CD4-positive, alpha-beta T cell treated with Interleukin-4 for 1 hour (primary cell): ENCODE results near the gene FBXO22.
"Not testable (repeated sequence)": the region's sequence is repeated elsewhere in the genome, so short reads cannot be mapped to it uniquely, and the experiment has no call there.

Source experiments
- DNase-seq, 2 donors: peaks; one replicate each; pipeline ENCODE4 v3.0.0-alpha.2; 2020 to 2022

FBXO22 gene

DNA sequence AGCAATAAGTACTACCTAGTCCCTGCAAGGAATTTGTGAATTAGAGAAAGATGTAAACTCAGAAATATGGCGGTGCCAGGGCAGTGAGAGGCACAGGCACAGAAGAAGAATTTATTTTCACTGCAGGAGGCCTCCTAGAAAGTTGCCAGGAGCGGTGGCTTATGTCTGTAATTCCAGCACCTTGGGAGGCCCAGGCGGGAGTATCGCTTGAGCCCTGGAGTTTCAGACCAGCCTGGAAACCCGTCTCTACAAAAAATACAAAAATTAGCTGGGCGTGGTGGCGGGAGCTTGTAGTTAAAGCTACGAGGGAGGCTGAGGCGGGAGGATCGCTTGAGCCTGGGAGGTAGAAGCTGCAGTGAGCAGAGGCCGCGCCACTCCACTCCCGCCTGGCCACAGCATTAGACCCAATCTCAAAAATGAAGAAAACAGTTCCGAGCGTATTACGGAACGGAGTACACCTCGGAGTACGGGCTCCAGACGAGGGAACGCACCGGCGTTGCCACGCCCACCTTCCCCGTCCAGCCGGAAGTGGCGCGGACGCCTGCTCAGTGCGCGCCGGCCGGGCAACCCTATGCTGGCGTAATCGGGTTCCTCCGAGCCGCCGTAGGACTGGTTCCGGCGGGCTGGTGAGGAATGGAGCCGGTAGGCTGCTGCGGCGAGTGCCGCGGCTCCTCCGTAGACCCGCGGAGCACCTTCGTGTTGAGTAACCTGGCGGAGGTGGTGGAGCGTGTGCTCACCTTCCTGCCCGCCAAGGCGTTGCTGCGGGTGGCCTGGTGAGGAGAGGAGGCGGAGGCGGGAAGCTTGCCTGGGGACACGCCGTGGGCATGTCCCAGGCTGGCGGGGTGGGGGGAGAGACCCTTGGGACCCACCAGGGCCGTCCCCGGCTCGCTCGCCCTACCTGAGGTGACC, at the start of gene FBXO22:
TSS of gene FBXO22 (plus strand) at position 548 of the 909 bp plus-strand sequence. CDS start at position 634, 86 bp downstream.
- DNase-seq = peak; percentile 89

DNA sequence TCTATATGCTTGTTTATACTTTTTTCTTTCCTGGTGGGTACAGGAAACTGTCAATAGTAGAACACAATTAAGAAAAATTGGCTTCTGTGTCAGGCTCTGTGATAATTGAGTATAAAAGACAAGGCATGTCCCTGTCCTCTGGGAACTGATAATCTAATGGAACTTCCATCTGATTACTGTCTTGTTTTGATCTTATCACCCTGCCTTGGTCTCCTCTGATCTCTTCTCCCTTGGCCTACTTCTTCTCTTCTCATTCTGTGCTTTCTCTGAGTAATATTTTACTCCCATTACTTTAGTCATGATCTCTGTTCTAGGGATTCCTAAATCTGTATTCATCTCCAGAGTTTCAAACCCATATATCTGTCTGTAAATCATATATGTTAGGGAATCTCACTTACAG, 45.8 kb upstream of the FBXO22 start:
- DNase-seq = no peak

DNA sequence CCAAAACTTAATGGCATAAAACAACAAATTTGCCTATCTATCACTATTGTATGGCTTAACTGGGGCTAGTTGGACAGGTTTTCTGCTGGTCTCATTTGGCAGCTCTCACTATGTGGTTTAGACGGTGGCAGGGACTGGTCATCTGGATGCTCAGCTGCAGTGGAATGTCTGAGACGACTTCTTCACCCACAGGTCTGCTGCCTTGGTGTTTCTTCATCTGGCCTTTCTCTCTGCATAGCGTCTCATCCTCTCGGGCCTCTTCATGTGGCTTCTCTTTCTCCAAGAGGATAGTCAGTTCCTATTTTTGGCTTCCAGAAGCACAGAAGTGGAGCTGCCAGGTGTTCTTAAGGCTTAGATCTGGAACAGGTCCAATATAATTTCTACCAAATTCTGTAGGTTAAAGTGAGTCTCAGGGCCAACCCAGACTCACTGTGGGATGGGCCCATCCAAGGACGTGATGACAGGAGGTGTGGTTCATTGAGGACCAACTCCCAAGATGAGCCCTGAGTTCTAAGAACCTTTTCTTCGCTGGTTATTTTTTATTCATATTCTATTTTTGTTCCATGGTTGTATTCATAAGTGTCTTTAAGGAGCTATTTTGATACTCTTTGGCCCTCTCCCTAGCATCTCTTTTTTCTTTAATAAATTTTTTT, 41.8 kb upstream of the FBXO22 start:
- DNase-seq = no peak

DNA sequence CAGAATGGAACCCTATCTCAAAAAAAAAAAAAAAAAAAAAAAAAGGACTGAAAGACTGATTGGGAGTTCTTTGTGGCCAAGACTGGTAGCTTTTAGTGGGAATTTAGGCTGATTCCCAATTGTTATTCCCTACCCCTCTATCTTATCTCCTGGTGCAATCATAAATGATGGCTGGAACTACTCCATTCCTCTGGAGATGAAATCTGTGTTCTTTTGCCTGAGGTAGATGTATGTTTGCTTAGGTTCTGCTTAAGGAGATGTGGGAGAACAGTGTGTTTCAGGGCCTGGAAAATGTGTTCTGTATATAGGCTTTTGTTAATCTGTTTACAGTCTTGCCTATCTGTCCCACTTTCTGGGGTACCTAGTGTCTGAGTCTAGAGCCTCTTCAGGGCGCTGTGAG, 40.9 kb upstream of the FBXO22 start:
- DNase-seq = no peak

DNA sequence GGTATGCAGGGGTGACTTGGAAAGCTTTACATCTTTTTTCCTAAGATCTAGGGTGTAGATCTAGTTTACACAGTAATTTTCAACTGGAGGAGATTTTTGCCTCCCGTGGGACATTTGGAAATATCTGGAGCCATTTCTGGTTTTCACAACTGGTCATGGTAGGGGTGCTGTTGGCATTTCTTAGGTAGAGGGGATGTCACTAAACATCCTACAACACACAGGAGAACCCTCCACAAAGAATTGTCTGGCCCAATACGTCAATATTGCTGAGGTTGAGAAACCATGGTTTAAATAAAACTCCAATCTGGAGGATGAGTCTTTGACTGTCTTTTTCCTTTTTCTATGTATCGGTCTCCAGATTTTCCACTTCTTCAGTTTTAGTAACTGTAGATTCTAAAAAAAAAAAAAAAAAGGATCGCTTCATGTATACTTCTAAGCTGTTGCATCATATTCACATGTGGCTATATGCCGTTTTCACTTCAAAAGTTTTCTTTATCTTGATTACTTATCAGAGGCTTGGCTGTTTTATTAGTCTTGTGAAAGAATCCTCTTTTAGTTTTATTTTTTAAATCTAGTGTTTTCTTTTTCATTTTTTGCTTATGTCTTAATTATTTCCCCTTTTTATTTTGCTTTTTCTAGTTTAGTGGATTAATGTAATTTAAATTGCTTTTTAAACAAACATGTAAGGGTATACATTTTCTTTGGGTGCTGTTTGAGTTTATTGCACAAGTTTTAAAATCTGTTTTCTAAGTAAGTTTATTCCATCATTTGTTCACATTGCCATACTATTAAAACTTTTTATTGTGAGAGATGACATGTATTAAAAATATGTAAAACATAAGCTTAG, 39.2 kb upstream of the FBXO22 start:
- DNase-seq = no peak

DNA sequence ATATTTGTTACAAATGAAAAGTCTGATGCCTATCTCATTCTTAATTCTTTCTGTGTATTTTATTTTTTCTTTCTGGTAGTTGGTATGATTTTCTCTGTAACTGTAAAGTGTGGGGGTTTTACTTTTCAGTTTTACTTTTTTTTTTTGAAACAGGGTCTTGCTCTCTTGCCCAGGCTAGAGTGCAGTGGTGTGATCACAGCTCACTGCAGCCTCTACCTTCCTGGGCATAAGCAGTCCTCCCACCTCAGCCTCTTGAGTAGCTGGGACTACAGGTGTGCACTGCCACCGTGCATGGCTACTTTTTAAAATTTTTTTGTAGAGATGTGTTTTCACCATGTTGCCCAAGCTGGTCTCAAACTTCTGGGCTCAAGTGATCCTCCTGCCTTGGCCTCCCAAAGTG, 37.6 kb upstream of the FBXO22 start:
- DNase-seq = not testable (repeated sequence)

DNA sequence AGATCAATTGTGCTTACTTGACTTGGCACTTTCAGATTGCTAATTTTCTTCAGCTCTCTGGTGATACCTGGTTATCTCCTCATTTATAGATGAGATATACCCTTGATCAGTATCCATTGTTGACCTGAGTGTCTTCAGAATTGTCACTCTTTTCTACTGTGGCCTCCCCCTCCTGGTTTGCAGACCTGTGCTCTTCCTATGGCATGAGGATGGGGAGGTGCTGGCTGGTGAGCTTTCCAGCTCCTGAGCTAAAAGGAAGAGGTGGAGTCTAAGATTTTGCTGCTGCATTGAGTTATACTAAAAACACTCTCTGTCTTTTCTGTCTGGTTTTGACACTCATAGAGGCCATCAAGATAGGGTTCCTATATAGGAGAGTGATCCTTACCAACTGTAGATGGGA, 36.8 kb upstream of the FBXO22 start:
- no peak for DNase-seq

DNA sequence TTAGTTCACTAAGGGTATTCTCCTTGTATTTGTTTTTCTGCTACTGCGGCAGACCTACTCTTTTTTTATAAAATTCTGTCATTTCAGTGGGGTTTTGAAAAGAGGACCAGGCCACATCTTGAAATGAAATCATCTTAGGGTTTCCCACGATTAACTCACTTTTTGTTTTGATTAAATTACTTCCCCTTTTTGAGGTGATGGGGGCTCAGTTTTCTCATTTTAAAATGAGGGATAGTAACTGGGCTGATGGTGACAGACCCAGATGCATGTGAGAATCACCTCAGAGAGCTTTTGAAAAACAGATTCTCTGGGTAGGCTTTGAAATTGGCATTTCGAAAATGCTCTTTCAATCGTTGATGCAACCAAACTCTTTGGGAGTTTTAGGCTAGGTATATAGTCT, 36.2 kb upstream of the FBXO22 start:
- DNase-seq = no peak

DNA sequence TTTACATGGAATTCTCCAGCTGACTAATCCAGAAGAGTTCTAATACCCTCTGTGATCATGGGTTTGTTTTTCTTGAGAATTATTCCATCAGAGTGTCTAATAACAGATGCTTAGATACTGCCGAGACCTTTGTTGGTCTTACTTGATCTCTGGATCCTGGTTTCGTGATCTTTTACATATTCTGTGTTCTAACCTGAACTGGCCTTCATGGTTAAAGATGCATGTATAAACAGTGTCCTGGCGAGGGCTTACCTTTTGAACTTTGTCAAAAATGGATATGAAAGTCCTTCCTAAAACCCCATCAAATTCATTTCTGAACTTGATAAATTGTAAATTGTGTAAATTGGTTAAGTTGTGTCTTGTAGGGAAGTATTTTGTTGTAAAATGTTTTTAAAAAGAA, 35.7 kb upstream of the FBXO22 start:
- DNase-seq = no peak

DNA sequence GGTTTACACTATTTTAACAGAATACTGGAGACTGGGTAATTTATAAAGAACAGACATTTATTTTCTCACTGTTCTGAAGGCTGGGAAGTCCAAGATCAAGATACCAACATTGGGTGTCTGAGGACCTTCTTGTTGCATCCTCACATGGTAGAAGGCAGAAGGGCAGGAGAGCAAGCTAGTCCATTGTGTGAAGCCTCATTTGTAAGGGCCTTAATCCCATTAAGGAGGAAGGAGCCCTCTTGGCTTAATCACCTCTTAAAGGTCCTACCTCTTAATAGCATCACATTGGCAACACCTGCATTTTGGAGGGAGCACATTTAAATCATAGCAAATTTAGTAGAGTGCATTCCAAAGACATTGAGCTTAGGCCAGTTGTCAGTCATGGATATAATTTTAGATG, 34.2 kb upstream of the FBXO22 start:
- DNase-seq = no peak

DNA sequence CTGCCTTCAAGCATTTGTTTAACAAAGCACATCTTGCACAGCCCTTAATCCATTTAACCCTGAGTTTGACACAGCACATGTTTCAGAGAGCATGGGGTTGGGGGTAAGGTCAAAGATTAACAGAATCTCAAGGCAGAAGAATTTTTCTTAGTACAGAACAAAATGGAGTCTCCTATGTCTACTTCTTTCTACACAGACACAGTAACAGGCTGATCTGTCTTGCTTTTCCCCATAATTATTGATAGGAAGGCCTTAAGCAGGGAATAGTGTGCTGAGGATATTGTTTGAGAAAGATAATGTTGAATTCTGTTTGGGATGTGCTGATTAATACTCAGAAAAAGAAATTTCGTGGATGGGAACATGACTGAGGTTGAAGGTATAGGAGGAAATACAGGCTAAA, 32.1 kb upstream of the FBXO22 start:
- DNase-seq = not testable (repeated sequence)

DNA sequence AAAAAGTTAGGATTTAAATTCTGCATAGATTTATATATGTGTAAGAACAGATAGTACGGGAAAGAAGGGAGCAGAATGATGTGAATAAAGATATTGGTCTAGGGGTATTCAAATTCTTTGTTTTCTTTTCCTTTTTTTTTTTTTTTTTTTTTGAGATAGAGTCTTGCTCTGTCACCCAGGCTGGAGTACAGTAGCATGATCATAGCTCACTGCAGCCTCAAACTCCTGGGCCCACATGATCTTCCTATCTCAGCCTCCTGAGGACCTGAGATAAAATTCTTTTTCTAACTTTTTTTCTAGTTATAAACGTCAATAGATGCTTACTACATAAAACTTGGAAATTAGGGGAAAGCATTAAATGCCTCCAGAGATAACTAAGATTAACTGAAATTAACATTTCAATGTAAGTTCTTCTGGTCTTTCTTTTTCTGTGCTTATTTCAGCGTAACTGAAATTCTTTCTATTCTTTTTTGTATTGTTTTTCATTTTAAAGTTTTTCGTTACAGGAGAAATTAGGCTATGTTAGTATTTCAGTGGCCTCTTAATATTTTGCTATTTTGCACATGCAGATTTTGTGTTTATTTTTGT, 31.2 kb upstream of the FBXO22 start:
- DNase-seq = no peak

DNA sequence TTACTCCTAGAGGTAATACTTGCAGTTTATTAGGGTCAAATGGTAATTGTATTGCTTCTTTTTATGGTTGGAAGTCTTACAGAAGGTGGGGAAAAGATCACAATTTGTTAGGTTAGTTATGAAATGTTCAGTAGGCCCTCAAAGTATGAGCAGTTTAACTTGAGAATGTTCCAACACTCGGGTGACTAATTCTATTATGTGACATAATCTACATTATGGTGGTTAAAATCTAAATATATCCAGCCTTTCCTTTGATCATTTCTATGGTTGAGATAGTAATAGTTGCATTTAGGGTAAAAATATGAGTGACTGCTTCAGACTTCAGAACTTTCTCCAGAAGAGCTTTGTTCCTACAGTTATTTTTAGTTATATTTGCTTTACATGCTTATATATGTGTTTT, 19.6 kb upstream of the FBXO22 start:
- no peak for DNase-seq

DNA sequence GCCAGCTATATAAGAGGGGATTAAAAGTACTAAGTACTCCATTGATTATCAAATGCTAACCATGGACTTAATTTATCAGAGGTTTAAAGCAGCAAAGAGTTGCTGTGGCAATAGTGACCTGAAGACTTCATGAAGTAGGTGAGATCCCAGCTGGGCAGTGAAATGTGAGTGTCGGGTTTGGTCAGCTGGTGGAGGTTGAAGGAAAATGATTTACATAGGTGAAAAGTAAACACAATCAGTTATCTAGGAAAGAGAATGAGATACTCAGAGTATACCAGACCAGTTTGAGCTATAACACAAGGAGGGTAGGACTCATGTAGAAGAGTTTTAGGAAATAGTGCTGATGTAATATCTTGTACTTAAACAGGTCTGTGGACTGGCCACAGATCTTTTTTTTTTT, 16.5 kb upstream of the FBXO22 start:
- DNase-seq = no peak

DNA sequence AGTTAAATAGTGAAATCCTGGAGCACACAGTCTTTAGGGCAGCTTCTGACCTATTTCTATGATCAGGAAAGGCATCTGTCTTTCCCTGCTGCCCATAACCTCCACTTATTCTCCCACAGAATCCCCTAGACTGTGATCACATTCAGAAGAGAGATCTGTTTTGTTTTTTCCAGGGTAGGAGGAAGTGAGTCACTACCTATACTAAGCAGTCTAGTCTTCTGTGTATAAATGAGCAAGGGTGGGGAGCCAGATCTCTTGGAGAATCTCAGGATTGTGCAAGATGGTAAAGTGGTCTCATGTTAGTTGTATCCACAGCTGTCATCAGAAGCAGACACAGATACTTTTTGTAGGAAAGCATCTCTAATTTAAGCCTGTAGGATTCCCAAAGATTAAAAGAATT, 11.8 kb upstream of the FBXO22 start:
- no peak for DNase-seq

DNA sequence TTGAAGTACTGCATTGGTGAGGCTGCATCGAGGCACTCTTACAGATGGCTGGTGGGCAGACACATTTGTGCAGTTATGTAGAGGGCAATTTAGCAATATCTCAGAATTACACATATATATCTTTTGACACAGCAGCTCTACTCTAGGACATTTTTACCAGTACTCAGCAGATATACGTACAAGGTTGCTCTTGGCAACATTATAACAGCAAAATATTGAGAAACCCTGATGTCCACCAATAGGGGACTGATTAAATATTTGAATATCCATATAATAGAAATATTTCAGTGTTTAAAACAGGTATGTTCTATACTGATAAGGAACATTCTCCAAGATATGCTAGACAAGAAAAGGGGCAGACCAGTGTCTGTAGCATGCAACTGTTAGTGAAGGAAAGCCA, 7.9 kb upstream of the FBXO22 start:
- DNase-seq = no peak

DNA sequence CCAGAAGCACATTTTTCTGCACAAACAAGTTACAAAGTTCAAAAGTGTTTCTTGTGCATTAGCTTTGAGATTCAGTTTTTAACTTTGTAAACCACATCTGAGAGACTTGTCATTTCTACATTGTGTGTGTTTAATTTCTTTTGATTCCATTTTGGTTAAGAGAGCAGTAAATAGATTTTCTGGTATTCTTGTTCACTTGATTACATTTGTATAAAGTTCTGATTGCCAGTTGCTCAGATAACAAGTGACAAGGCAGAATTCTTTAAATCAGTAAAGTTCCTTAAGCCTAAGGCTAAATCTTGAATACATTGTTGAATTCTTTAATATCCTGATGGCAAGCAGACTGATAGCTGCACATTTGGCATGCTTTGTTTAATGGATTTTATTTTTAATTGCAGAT, 3.1 kb upstream of the FBXO22 start:
- DNase-seq = no peak

DNA sequence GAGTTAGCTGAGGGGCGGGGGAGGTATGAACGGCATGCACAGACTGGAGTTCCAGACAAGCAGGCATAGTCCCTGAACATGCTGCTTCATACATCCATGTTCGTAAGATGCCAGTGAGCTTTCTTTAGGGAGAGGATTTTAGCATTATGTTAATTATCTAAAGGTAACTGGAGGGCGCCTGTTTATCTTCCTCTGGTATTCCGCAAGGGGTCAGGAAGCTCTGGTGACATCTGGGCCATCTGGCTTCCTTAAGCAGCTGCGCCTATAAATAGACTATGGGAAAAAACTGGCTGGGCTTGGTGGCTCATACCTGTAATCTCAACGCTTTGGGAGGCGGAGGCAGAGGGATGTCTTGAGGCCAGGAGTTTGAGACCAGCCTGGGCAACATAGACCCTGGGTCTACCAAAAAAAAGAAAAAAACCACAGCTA, 1.5 kb upstream of the FBXO22 start:
- no peak for DNase-seq

DNA sequence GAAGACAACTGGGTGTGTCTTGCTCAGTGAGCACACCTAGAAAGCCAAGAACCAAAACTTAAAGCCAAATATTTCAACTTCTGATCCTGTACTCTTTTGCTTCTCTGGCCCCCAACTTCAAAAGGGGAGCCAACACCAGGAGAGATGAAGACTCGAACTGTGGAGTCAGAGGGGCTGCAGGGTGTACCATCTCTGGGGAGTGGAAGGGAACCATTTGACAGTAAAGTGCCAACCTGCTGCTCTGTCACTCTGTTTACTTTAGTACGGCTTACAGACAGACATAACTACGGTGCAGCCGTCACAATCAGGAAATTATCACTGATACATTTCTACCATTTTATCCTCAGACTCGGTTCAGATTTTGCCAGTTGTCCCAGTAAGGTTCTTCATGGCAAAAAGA, 1.6 kb downstream of the FBXO22 start:
- no peak for DNase-seq

DNA sequence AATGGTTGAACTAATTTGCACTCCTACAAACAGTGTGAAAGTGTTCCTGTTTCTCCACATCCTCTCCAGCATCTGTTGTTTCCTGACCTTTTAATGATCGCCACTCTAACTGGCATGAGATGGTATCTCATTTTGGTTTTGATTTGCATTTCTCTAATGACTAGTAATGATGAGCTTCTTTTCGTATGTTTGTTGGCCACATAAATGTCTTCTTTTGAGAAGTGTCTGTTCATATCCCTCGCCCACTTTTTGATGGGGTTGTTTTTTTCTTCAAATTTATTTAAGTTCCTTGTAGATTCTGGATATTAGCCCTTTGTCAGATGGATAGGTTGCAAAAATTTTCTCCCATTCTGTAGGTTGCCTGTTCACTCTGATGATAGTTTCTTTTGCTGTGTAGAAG, 6.7 kb downstream of the FBXO22 start:
- not testable (repeated sequence) for DNase-seq

DNA sequence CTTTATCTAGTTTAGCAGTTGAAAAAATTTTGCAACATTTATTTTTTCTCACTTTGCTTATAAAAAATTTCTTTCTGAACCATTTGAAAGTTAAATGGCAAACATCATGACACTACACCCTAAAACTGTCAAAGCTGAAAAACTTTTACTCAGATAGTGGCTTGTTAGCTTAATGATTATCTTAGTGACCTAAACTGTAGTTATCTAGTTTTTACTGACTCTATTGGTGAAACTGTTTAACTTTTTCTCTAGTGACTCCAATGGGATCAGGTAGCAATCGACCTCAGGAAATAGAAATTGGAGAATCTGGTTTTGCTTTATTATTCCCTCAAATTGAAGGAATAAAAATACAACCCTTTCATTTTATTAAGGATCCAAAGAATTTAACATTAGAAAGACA, 13.3 kb downstream of the FBXO22 start:
- no peak for DNase-seq

DNA sequence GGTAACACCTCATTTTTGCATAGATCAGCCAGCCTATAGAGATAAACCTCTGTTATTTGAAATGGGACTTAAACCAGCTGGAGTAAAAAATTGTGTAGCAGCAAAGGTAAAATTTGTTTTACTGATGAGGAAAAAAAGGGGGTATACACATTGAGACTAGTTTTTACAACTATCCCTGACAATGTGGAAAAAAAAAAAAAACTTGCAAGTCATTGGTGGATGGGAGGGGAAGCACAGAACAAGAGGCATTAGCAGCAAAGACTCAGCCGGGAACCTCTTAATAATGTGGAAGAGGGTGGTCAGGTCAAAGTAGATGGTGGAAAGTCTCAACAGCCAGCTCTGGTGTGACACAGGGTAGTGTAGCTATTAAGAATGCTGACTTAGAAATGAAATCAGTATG, 14.5 kb downstream of the FBXO22 start:
- no peak for DNase-seq

DNA sequence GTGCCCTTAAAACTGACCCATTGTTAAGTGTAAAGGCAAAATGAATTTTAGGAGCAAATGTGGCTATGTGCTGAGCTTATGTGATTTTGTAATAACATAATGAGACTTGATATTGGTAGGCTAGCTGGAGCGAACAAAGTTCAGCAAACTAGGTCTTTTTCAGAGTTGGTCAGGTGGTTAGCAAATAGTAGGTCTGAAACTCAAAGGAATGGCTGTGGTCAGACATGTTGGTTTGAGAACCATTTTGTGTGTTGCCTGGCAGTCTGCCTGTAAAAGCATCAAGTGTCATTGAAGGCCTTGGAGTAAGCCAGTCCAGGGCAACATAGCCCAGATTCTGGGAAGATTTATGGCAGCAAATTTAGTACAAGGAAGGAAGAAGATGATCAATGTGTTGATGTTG, 16.4 kb downstream of the FBXO22 start:
- DNase-seq = no peak
